Measurements from ENCODE around the gene ATN1.

ATN1 gene

DNA sequence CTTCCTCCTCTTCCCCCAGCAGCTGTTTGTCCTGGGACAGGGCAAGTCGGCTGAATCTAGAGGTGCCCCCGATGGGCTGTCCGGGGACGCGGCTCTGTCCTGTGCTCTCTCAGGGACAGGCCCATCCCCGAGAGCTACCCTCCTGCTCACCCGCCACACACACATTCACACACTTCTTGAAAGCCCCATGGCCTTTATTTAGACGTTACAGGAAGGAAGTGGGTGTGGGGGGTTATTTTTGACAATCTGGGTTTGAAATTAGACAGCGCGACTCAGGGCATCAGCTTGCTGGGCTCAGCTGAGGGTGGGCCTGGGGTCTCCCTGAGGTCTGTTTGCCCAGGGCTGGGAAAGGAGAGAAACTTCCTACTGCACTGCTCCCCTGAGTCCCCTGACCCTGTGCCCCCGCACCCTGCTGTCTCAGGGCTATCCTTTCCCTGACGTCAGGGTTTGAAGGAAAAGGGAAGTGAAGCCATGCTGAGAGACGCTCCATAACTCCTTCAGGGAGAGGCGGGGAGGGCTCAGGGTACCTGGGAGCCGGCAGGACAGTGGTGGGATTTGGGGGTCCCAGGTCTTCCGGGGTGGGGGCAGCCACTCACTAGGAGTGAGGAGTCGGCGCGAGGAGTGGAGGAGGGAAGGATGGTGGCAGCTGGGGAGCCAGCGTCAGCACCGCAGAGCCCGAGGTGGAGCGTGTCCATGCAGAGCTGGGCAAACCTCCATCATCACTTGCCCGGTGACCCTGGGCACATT, 31.5 kb downstream of the ATN1 start:
- no peak for DNase-seq

DNA sequence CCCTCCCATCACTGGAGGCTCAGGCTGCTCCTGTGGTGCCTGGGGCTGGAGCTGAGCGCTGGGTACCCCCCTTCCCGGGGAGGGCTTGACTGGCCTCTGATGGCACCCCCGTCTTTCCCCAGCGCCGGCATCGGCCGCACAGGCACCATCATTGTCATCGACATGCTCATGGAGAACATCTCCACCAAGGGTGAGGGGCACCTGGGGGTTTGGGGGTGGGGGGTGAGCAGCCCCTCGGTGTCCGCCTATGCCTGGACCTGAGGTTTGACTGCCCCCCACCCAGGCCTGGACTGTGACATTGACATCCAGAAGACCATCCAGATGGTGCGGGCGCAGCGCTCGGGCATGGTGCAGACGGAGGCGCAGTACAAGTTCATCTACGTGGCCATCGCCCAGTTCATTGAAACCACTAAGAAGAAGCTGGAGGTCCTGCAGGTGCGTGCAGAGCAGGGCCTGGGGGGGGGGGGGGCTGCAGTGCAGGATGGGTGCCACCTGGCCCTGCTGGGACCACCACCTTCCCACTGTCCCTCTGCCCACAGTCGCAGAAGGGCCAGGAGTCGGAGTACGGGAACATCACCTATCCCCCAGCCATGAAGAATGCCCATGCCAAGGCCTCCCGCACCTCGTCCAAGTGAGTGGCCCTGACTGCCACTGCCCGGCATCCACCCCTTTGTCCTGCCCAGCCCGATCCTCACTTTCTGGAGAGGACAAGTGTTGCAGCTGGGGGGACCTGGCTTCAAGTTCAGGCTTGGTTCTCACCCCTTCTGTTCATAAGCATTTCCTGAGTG, 32.2 kb downstream of the ATN1 start:
- DNase-seq = no peak

DNA sequence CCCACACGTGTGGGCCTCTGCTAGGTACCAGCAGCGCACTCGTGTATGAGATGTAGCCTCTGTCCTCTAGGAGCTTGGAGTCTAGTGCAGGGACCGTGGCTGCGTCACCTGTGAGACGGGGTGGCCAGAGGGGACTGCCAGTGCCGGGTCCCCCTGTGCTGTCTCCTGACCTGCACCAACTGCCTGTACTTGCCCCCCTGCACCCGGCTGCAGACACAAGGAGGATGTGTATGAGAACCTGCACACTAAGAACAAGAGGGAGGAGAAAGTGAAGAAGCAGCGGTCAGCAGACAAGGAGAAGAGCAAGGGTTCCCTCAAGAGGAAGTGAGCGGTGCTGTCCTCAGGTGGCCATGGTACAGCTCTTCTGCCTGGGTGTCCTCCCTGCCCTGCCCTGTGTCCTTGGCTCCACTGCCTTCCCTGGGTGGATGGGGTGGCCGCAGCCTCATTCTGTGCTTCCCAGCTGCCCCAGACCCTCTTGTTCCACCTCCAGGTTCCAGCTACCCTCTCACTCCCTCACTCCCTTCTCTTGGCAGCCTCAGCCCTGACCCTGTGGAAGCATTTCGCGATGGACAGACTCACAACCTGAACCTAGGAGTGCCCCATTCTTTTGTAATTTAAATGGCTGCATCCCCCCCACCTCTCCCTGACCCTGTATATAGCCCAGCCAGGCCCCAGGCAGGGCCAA, 33.0 kb downstream of the ATN1 start:
- DNase-seq = no peak

DNA sequence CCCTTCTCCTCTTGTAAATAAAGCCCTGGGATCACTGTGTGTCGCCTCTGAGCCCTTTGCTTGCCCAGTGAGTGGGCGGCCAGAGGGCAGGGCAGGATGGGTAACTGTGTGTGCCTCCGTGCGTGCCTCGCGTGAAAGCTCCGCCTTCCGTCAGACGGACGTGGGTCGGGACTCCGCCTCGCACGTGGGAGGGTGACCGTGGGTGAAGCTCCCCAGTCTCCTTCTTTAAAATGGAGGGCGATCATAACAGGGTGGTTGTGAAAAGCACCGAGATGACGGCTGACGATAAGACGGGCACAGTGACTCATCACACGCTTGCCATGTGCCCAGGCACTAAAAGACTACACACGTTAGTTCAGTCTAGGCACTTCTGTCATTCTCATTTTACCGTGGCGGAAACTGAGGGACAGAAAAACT, 33.5 kb downstream of the ATN1 start:
- DNase-seq = no peak

DNA sequence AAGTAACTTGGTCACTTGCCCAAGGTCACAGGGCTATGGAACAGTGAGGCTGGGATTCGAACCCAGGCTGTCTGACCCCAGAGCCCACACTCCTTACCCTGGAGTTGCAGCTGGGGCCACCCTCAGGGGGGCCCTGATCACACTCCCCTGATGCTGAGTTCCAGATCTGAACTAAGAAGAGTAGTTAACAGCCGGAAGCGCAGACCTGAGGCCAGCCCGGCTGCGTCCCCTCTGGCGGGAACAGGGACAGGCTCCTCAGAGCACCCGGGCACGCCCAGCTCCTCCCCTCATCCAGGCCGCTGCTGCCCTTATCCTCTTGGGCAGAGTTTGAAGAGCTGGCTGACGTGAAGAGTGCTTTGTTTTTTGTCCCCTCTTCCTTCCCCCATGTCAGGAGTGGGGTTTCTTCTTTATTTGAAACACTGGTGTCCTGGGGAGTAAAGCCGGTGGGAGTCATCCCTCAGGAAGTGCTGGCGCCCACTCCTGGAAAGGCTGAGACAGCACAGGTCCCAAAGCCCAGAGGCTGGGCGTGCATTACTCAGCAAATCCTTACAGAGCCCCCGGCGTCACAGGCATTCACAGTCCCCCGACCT, 34.0 kb downstream of the ATN1 start:
- peak; percentile 78 for DNase-seq

DNA sequence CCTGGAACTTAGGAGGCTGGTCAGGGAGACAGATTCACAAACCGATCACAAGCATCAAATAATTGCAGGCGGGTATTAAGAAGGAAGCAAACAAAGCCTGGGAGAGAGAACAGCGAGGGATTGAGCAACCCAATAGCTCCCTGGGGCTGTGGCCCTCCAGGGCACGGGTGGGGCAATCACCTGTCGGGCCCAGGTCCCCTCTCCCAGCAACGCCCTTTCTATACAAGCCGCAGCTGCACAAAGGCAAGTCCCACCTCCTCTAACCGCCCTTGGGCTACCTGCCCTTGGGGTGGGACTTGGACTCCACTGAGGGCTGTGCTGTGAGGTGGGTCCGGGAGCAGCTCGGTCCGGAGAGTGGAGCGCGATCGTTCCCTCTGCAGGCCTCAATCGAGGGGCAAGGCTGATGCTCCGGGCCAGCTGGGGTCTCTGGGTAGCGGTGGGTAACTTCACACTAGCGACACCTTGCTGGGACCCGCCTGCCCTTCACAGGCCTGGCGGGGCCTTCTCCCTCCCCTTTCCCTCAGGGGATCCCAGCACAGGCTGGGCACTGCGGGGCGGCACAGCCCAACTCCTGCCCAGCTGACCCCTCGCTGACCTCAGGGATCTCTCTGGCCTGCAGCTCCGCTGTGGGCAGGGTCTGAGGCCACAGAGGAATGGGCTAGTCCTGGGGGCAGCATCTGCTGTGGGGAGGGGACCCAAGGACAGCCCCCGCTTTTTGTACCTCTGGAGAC, 34.7 kb downstream of the ATN1 start:
- peak; percentile 78 for DNase-seq

DNA sequence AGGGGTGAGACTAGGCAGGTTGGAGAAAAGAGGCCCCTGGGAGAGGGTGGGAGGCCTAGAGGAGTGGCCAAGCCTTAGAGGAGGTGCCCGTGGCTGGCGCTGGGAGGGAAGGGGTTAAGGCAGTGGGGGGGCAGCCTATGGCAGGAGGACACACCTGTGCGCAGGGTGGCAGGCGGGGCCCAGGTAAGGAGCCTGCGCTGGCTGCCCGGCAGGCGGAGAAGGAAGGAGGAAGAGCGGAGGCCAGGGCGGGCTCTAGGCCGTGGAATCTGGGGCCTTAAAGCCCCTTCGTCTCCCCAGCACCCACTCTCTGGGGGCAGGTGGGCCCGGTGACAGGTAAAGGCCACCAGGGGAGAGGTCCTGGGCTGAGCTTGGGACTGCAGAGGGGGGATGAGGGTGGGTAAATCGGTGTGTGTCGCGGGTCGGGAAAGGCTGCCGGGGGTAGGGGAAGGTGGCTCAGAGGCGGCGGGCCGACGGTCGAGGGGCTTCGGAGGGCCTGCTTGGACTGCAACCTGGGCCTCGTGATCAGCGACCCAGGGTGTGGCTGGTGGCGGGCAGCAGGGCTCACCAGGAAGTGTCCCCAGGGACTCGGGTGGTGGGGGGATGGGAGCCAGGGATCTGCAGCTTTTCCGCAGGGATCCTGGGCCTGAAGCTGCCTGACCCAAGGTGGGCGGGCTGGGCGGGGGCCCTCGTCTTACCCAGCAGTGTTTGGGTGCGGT, 35.4 kb downstream of the ATN1 start:
- DNase-seq = peak; percentile 67

DNA sequence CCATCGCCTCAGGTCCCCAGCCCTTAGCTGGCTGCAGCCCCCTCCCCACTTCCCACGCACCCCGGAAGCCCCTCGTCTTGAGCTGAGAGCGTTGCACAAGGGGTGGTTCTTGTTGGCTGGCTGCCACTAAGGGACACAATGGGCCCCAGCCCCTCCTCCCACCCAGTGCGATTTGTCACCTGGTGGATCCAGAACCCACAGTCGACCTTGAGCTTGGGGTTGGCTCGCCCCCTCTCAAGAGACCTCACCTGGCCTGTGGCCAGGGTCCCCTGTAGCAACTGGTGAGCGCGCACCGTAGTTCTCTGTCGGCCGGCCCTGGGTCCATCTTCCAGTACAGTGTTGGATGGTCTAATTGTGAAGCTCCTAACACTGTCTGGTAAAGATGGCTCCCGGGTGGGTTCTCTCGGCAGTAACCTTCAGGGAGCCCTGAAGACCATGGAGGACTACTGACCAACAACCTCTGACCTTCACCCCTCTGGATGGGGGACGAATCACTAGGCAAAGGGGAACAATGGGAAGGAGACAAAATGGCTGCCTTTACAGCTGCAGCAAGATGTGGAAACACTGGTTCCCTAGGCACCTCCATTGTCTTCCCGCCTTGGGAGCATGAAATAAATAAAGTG, 36.1 kb downstream of the ATN1 start:
- no peak for DNase-seq

DNA sequence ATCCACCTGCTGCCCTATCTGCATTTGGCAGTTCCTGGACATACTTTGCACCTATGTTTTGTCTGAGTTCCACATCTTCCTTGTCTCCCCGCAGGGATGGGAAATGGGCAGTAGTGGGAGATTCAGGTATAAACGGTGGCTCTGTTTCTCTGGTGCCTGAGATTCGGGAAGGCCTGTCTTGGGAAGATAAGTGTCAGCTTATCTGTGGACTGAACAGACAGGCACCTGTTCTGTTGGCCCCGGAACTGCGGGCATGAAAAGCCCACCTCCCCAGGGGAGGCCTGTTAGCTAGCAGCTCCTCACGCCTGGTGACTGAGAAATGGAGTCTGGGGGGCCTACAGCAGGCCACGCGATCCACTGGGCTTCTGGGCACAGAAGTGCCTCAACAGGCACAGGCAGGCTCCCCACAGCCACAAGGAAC, 36.9 kb downstream of the ATN1 start:
- DNase-seq = no peak

DNA sequence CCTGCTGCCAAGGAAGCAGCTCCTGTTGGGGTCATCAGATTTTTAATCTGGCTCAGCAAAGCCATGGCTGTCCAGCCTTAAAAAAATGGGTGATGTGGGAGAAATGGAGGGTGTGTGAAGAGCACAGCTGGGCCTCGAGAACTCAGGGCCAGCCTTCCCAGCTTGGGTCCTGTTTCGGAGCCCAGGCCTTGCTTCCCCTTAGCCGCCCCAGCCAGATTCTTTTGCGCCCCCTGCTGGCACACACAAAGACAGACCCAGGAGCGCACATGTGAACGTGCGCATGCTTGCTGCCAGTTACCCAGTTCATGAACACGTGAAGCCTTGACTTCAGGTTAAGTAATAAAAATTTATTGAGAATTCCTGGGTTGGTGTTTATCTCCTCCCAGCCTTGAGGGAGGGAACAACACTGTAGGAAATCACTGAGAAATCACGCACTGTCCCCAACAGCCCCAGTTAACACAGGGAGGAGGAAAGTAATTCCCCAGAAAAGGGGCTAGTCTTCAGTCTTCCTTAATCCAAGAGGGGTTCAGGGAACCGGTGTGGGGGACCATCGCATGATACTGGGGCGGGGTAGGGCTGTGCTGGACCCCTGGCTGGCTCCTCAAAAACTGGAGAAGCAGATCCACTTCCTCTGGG, 37.4 kb downstream of the ATN1 start:
- DNase-seq = peak; percentile 59

DNA sequence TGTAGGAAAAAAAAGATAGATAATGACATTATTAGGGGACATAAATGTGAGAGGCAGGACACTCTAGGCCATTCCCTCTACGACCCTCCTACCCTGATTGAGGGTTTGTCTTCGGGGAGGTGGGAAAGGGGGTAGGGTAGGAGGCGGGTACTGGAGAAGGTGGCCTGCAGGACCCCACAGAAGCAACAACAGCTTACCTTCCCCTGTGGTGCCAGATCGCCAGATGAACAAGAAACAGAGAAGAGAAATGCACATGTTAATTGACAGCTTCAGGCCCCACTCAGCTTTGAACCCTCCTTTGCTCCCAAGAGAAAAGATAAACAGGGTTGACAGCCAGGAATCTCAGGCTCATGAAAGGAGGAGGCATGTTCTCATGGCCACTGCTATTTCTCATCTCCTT, 38.0 kb downstream of the ATN1 start:
- no peak for DNase-seq

DNA sequence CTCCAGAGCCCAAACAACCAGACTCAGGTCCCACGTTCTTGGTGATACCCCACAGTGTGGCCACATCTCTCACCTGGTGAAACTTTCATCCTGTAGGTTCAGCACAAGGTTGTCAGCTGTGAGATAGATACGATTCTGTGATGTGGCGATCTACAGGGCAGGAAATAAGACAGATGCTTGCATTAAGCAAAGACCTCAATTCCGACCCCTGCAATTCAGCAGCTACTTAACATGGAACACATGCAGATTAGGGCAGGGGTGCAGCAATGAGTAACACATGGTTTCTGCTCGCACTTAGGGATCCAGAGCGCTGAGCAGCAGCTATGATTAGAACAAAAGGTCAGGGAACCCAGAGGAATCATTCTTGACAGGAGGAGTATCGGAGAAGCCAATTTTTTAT, 38.6 kb downstream of the ATN1 start:
- DNase-seq = no peak

DNA sequence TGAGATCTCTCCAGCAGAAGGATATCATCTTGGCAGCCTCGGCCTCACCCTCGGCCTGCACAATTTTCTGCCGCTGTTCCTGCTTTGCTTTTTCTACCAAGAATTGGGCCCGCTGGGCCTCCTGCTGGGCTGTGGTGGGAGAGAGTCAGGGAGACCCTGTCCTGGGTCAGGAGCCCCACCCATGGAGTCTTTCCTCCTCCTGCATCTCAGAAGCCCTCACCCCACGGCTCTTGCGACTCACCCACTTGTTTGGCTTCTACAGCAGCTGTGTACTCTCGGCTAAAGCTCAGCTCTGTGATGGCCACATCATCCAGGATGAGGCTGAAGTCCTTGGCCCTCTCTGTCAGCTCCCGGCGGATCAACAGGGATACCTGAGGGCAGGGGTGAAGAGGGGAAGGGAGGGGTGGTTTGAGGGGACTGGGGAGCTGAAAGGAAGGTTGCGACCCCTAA, 39.9 kb downstream of the ATN1 start:
- no peak for DNase-seq

DNA sequence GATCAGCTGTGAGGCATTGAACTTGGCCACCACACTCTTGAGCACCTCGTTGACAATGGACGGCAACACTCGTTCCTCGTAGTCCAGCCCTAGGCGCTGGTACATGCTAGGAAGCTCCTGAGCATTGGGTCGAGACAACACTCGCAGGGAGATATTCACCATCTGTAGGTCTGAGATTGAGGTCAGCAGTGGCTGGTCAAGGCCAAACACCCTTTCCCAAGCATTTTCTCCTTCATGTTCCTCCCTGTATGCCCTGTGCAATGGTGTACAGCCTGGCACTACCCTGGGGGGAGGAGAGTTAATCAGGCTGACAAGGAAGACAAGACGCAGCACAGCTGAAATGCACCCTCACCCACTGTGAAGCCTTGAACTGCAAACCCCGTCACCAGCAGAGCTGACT, 40.7 kb downstream of the ATN1 start:
- no peak for DNase-seq

DNA sequence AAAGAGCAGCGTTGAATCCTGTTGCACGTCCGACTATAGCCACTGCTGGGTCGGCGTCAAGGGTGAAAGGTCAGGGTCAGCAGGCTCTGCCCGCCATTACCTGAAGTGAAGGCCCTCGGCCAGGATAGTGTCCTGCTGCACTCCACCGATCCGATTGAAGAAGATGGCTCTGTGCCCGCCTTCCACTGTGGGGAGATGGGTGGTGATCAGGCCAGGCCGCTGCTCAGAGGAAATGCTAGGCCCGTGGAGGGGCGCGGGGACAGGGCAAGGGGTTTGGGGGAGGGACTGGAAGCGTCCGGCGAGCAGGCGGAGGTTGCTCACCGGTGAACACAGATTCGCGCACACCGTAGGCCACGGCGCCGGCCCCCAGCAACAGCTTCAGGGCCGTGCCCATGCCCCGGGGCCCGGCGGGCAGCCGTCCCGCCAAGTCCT, 42.4 kb downstream of the ATN1 start:
- DNase-seq = no peak

DNA sequence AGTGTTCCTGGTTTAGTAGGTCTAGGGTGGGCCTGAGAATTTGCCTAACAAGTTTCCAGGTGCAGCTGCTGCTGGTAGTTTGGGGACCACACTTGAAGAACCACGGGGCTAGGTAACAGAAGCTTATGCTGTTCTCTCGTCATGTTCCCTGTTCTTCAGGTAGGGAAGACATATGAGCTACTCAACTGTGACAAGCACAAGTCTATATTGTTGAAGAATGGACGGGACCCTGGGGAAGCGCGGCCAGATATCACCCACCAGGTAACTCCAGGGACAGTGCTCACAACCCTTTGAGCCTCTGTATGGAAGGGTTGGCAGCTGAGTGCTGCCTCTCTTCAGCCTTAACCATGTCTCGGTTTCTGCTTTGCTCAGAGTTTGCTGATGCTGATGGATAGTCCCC, 46.4 kb downstream of the ATN1 start:
- no peak for DNase-seq

DNA sequence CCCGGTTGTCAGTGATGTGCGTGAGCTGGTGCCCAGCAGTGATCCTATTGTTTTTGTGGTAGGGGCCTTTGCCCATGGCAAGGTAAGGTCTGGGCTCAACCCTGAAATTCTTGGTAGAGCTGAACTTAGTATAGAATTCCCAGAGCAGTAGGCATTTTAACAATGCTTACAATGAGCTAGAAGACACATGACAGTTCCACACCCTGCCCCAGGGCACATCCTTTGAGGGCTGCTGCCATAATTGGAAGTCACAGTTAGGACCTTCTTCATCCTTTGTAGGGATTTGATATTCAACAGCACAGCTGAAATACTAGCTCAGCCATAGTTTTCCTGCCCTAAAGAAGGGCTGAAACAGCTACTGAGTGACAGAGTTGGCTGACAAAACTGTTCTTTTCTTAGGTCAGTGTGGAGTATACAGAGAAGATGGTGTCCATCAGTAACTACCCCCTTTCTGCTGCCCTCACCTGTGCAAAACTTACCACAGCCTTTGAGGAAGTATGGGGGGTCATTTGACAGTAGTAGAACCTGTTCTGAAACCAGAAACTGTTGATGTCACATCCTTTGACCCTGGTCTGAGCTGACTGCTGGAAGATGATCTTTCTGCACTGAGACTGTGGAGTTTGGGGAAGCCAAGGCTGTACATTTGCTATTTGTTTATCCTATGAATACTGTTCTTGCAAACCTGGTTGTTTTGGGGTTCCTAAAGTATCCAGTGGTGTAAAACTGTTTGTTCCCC, 47.7 kb downstream of the ATN1 start:
- no peak for DNase-seq

DNA sequence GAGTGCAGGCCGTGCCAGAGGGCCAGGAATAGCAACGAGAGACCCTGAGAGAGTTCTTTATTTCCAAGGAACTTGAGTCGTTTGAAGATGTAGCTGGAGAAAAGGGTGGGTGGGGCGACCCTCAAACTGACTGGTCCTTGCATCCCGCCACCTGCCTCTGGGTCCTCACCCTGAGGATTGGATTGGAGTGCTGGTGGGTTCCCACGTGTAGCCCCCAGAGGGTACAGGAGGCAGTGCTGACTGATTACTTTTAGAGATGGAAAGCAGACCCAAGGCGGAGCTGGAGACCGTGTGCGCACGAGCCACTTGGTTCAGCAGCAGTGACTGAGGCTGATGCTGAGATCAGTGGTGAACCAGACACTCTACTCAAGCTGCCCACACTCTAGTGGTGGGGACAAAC, 49.9 kb downstream of the ATN1 start:
- DNase-seq = no peak

DNA sequence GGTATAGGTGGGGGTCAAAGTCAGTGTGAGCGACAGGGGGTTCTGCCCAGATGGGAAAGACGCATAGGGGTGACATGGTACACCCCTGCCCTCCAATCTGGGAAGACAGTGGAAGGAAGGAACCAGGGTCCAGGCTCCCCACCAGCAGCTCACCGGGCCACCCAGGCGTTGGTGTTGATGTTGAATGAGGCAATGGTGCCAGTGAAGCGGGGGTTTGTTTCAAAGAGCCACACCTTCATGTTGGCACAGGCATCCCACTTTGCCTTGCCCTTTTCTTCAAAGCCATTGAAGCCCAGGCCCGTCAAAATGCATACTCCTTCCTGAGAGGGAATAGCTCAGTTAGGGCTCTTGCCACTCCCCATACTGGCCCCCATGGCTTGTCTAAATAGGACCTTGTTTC, 50.4 kb downstream of the ATN1 start:
- DNase-seq = no peak

DNA sequence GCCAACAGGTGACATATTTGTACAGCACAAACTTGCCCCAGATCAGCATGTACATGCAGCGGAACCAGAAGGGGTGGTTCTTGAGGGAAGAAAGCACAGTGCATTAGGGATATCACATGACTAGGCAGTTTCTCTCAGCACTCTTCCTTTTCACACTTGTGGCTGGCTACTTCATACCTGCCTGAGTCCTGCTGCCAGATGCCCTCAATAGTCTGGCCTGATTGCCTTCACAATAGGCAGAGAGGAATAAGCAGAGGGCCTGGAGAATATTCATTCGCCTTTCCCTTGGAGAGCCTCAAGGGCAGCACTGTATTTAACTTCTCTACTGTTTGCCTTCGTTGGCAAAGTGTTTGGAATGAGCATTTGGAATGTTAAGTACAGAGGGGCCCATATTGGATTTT, 50.9 kb downstream of the ATN1 start:
- DNase-seq = no peak
